Activated CD4-positive, alpha-beta T cell treated with anti-CD3 and anti-CD28 coated beads, Interleukin-2, Interleukin-6, amounts not matched to agents 100 ng/mL and 50 ng/mL, durations not matched to agents 16 hours and 8 hours (primary cell): ENCODE measurements around the gene ATN1.

Source experiments
- DNase-seq: peaks from one replicate; pipeline ENCODE4 v3.0.0-alpha.2; 2020

Gene ATN1

GRCh38 chr12:6928703-6929407 lies 1.1 kb downstream of the ATN1 start:
- DNase-seq: no peak

- DNase-seq: no peak
Observed at GRCh38 chr12:6929466-6930452, 2.0 kb downstream of the ATN1 start.

- no peak for DNase-seq
Observed at GRCh38 chr12:6932766-6933165, 5.0 kb downstream of the ATN1 start.

DNA sequence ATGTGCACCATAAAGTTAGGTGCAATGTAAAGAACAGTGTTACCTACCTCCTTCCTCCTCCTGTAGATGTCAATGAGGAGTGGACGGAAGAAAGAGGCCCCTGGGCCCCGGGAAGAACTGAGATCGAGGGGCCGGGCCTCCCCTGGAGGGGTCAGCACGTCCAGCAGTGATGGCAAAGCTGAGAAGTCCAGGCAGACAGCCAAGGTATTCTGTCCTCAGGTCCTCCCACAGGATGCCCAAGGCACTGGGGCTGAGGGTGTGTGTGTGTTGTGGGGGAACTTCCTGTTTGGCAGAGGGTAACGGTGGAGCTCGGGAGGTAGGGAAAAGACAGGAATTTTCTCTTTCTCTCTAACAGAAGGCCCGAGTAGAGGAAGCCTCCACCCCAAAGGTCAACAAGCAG lies 6.4 kb downstream of the ATN1 start:
- no peak for DNase-seq

DNA sequence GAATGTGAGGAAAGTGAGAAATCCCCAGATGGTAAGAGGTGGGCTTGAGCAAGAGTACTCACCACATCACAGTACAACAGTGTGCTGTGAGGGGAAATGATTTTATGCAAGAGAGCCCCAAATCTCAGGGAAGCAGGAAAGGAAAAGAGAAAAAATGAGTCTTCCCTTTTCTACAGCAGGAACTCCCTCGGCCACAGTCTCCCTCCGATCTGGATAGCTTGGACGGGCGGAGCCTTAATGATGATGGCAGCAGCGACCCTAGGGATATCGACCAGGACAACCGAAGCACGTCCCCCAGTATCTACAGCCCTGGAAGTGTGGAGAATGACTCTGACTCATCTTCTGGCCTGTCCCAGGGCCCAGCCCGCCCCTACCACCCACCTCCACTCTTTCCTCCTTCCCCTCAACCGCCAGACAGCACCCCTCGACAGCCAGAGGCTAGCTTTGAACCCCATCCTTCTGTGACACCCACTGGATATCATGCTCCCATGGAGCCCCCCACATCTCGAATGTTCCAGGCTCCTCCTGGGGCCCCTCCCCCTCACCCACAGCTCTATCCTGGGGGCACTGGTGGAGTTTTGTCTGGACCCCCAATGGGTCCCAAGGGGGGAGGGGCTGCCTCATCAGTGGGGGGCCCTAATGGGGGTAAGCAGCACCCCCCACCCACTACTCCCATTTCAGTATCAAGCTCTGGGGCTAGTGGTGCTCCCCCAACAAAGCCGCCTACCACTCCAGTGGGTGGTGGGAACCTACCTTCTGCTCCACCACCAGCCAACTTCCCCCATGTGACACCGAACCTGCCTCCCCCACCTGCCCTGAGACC lies 7.8 kb downstream of the ATN1 start:
- DNase-seq: no peak

DNA sequence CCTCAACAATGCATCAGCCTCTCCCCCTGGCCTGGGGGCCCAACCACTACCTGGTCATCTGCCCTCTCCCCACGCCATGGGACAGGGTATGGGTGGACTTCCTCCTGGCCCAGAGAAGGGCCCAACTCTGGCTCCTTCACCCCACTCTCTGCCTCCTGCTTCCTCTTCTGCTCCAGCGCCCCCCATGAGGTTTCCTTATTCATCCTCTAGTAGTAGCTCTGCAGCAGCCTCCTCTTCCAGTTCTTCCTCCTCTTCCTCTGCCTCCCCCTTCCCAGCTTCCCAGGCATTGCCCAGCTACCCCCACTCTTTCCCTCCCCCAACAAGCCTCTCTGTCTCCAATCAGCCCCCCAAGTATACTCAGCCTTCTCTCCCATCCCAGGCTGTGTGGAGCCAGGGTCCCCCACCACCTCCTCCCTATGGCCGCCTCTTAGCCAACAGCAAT lies 8.5 kb downstream of the ATN1 start:
- no peak for DNase-seq

GRCh38 chr12:6936636-6937480 lies 9.1 kb downstream of the ATN1 start:
- DNase-seq: peak; percentile 68

GRCh38 chr12:6937481-6938352 lies 10.0 kb downstream of the ATN1 start:
- peak; percentile 96 for DNase-seq

GRCh38 chr12:6938353-6939190 lies 10.8 kb downstream of the ATN1 start:
- no peak for DNase-seq

DNA sequence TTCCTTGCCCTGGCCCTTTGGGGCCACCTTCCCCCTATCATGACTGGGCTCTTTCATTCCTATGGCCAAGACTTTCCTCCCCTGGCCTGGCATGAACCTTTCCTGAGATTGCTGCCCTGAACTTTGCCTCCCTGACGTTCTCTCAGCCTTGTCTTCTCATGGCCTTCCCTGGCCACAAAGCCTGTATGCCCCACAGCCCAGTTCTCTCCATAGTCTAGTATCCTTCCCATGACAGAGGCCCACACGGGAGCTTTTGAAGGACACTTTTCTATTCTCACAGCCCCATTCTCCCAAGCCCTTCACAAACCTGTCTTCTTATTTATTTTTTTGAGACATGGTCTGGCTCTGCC lies 11.4 kb downstream of the ATN1 start:
- DNase-seq: no peak

GRCh38 chr12:6941267-6941666 lies 13.5 kb downstream of the ATN1 start:
- DNase-seq: no peak

DNA sequence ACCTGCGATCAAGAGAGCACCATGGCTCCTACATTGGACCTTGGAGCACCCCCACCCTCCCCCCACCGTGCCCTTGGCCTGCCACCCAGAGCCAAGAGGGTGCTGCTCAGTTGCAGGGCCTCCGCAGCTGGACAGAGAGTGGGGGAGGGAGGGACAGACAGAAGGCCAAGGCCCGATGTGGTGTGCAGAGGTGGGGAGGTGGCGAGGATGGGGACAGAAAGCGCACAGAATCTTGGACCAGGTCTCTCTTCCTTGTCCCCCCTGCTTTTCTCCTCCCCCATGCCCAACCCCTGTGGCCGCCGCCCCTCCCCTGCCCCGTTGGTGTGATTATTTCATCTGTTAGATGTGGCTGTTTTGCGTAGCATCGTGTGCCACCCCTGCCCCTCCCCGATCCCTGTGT lies 14.0 kb downstream of the ATN1 start:
- no peak for DNase-seq

GRCh38 chr12:6942331-6942665 lies 14.5 kb downstream of the ATN1 start:
- no peak for DNase-seq

DNA sequence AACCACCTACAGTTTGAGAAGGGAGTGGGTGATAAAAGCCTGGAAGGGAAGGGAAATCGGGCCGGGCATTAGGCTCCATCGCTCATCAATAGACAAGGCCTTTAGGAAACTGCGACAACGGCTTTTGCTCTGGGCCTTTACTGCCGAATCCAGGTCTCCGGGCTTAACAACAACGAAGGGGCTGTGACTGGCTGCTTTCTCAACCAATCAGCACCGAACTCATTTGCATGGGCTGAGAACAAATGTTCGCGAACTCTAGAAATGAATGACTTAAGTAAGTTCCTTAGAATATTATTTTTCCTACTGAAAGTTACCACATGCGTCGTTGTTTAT lies 15.6 kb downstream of the ATN1 start:
- DNase-seq: peak; percentile 88

DNA sequence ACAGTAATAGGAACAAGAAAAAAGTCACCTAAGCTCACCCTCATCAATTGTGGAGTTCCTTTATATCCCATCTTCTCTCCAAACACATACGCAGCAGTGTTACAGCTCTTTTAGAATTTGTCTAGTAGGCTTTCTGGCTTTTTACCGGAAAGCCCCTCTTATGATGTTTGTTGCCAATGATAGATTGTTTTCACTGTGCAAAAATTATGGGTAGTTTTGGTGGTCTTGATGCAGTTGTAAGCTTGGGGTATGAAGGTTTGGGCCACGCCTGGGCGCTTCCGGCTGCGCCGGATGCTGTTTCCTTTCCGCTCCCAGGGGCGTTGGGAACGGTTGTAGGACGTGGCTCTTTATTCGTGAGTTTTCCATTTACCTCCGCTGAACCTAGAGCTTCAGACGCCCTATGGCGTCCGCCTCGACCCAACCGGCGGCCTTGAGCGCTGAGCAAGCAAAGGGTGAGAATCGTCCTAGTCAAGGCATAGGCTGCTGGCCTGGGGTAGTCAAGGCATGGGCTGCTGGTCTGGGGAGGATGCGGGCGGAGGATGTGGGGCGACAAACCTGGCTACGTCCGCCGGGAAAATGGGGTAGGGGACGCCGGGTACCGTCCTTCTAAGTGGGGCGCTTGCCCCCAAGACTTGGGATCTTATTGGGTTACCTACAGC lies 16.1 kb downstream of the ATN1 start, which contains the start of the genes C12orf57 and RNU7-1:
Gene C12orf57, plus strand, starts transcription at position 301 of the 659 bp plus-strand sequence. Its CDS starts 100 bp downstream, at position 401.
Gene RNU7-1, plus strand, starts transcription at position 95 of the 659 bp plus-strand sequence.
- DNase-seq: peak; percentile 95

DNA sequence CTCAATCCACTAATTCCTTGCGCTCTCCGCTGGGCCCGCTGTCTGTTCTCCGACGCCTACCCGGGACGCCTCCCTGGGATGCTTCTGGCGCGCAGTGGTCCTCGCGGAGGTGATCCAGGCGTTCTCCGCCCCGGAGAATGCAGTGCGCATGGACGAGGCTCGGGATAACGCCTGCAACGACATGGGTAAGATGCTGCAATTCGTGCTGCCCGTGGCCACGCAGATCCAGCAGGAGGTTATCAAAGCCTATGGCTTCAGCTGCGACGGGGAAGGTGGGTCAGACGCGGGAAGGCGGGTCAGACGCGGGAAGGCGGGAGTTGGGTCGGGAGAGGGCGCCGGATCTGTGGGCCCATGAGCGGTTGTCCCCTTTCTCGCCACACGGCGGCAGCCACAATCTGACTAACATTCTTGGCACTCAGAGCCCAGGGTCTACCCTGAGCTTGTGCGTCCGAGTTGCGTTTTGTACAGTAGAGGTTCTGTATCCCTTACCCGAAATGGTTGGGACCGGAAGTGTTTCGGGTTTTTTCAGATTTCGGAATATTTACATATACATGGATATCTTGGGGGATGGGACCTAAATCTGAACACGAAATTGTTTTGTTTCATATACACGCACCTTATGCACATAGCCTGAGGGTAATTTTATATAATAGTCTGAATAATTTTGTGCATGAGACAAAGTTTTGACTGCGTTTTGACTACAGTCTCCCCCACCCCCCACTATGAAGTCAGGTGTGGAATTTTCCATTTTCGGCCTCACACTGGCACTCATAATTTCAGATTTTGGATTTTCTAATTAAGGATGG lies 16.8 kb downstream of the ATN1 start:
- DNase-seq: peak; percentile 95

GRCh38 chr12:6945613-6946012 lies 17.9 kb downstream of the ATN1 start:
- no peak for DNase-seq

- peak; percentile 80 for DNase-seq
Observed at GRCh38 chr12:6946033-6946919, 18.5 kb downstream of the ATN1 start.
